Muscle layer of colon (tissue), 2 donors: ENCODE data around the gene KAT2B.

Experiments
- H3K27ac ChIP-seq: one replicate; pipeline ENCODE4 v1.7.0; 2013; ENCODE audit warnings: low read depth, mild to moderate bottlenecking, low read length, moderate library complexity
- H3K27me3 ChIP-seq, 2 donors: one replicate each; pipeline ENCODE4 v1.7.0; 2013; ENCODE audit warnings: low read length in 2 of 2, mild to moderate bottlenecking in 2 of 2; ENCODE audit not compliant: insufficient read depth in 2 of 2, control insufficient read depth in 1 of 2
- H3K36me3 ChIP-seq: one replicate; pipeline ENCODE4 v1.7.0; 2013; ENCODE audit warnings: mild to moderate bottlenecking, low read length; ENCODE audit not compliant: insufficient read depth
- H3K4me1 ChIP-seq: one replicate; pipeline ENCODE4 v1.7.0; 2013; ENCODE audit warnings: mild to moderate bottlenecking, low read length; ENCODE audit not compliant: insufficient read depth
- H3K4me3 ChIP-seq, 2 donors: one replicate each; pipeline ENCODE4 v1.7.0; 2013; ENCODE audit warnings: low read length in 2 of 2, low read depth in 1 of 2, mild to moderate bottlenecking in 1 of 2, moderate library complexity in 1 of 2
- H3K9ac ChIP-seq: one replicate; pipeline ENCODE4 v1.7.0; 2013; ENCODE audit warnings: low read length
- H3K9me3 ChIP-seq: one replicate; pipeline ENCODE4 v1.7.0; 2013; ENCODE audit warnings: mild to moderate bottlenecking, low read length
- donor health status: abdominal sarcoma.
- donor health status: Adenocarcinoma of cecum.

KAT2B gene

DNA sequence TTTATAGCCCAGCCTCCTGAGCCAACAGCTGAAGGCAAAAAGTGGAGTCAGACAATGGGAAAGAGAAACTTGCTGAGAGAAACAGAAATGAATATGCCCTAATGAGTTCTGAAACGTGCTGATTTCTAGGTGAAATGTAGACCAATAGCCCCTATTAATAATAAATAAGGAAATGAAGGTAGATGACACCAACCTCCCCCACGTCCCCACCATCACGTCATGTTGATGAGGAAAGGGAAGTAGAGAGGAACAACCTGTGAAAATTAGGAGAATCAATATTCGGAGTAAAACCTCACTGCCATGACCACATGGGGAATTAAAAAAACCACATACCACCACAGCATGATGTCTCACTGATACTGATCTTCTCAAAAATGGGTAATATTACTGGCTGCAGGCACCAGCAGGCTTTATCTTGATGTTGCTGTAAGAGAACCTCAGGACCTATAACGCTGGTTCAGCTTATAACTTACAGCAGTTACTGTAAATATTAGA is 64.0 kb downstream of the KAT2B start:
- Histone ChIP-seq H3K27me3 (no peaks in the 10 kb centered on the region), H3K9me3 (no peaks in the 10 kb centered on the region), H3K27ac (no peak overlapping the region), H3K36me3 (peaks cover 11% of the 10 kb centered on the region), H3K9ac (no peak overlapping the region), H3K4me1 (no peaks in the 10 kb centered on the region), H3K4me3 (no peak overlapping the region)

- no peak overlapping the region for H3K27ac ChIP-seq
- H3K9me3 ChIP-seq = no peaks in the 10 kb centered on the region
These were observed 65.5 kb downstream of the KAT2B start for GRCh38 chr3:20105513-20106280.

GRCh38 chr3:20107722-20108121 is 67.5 kb downstream of the KAT2B start:
- Histone ChIP-seq H3K4me1 (no peaks in the 10 kb centered on the region), H3K9me3 (no peaks in the 10 kb centered on the region), H3K27ac (no peak overlapping the region), H3K27me3 (no peaks in the 10 kb centered on the region), H3K9ac (no peak overlapping the region), H3K36me3 (peaks cover 13% of the 10 kb centered on the region), H3K4me3 (no peak overlapping the region)

More at GRCh38 chr3:20105513-20106280, 65.5 kb downstream of the KAT2B start:
- Histone ChIP-seq H3K4me1 (no peaks in the 10 kb centered on the region), H3K27me3 (no peaks in the 10 kb centered on the region), H3K9ac (no peak overlapping the region), H3K4me3 (no peak overlapping the region), H3K36me3 (peaks cover 11% of the 10 kb centered on the region)

DNA sequence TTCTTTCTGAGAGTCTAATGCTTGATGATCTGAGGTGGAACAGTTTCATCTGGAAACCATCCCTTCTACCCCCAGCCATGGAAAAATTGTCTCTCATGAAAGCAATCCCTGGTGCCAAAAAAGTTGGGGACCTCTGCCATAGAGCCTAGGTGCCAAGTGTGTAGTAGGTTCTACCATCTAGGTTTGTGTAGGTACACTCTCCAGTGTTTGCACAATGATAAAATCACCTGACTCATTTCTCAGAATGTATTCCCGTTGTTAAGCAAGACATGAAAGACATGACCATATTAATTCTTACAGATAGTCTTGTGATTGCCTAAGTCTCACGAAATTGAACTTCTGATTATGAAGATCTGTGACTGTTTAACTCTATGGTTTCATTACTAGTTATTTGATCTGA is 68.6 kb downstream of the KAT2B start:
- no peak overlapping the region for H3K27ac ChIP-seq
- H3K4me1 ChIP-seq = no peaks in the 10 kb centered on the region
- no peaks in the 10 kb centered on the region for H3K9me3 ChIP-seq
- no peak overlapping the region for H3K9ac ChIP-seq
- no peak overlapping the region for H3K4me3 ChIP-seq
- H3K27me3 ChIP-seq = no peaks in the 10 kb centered on the region
- H3K36me3 ChIP-seq = peaks cover 20% of the 10 kb centered on the region

GRCh38 chr3:20110826-20111225 is 70.6 kb downstream of the KAT2B start:
- Histone ChIP-seq H3K9ac (no peak overlapping the region), H3K27me3 (no peaks in the 10 kb centered on the region), H3K9me3 (no peaks in the 10 kb centered on the region), H3K27ac (no peak overlapping the region), H3K4me3 (no peak overlapping the region), H3K36me3 (peaks cover 20% of the 10 kb centered on the region), H3K4me1 (peaks cover 11% of the 10 kb centered on the region)

DNA sequence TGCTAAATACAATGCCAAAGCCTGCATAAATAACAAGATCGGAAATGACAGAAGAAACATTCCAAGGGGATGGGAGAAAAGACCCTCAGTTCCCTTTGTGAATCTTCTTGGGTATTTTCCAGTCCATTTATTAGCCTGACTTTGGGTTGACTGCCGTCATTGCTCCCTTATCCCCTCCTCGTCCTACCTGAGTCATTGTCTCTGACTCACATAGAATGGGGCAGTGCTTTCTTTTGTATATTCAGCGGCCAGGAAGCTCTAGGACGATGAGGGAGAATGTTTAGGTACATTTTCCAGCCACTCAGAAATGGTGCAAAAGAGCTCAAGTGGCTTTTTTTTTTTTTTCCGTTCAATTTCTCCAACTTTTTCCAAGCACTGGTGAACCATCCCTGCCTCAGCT is 71.6 kb downstream of the KAT2B start:
- Histone ChIP-seq H3K4me1 (peaks cover 11% of the 10 kb centered on the region), H3K36me3 (peaks cover 20% of the 10 kb centered on the region), H3K27ac (no peak overlapping the region), H3K9me3 (no peaks in the 10 kb centered on the region), H3K9ac (no peak overlapping the region), H3K27me3 (no peaks in the 10 kb centered on the region), H3K4me3 (no peak overlapping the region)

GRCh38 chr3:20121088-20121487 is 80.8 kb downstream of the KAT2B start:
- no peak overlapping the region for H3K4me3 ChIP-seq
- H3K27me3 ChIP-seq = no peaks in the 10 kb centered on the region
- no peak overlapping the region for H3K9ac ChIP-seq
- peaks cover 49% of the 10 kb centered on the region for H3K36me3 ChIP-seq
- H3K4me1 ChIP-seq = no peaks in the 10 kb centered on the region
- no peak overlapping the region for H3K27ac ChIP-seq
- no peaks in the 10 kb centered on the region for H3K9me3 ChIP-seq

GRCh38 chr3:20123131-20123652 is 82.9 kb downstream of the KAT2B start:
- Histone ChIP-seq H3K9me3 (no peaks in the 10 kb centered on the region), H3K4me3 (no peak overlapping the region), H3K27me3 (no peaks in the 10 kb centered on the region), H3K27ac (no peak overlapping the region), H3K4me1 (no peaks in the 10 kb centered on the region), H3K9ac (no peak overlapping the region), H3K36me3 (peaks cover 62% of the 10 kb centered on the region)

DNA sequence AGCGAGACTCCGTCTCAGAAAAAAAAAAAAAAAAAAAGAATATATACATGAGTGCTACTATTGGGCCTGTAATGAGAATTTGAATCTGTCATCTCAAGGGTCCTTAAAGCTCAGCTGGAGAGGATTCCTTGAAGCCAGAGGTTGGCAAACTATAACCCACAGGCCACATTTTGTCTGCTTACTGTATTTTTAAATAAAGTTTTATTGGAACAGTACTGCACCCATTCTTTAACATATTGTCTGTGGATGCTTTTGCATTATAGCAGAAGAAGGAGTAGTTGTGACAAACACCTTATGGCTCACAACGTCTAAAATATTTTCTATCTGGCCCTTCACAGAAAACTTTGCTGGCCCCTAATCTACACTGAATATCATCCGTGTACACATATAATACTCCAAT is 85.0 kb downstream of the KAT2B start:
- peaks cover 52% of the 10 kb centered on the region for H3K36me3 ChIP-seq
- no peak overlapping the region for H3K27ac ChIP-seq

DNA sequence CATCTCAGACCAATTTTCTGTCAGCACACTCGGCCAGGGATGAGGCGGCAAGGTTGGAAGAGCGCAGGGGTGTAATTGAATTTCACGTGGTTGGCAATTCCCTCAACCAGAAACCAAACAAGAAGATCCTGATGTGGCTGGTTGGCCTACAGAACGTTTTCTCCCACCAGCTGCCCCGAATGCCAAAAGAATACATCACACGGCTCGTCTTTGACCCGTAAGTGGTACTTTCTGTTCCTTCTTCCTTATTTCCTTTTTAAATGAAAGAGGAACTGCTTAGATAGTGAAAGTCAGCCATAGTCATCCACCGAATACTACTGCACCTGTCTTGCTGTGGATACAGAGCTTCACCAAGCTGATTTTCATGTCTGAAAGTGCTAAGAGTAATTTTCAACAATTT is 85.7 kb downstream of the KAT2B start:
- peaks cover 48% of the 10 kb centered on the region for H3K36me3 ChIP-seq
- H3K4me3 ChIP-seq = no peak overlapping the region
- no peaks in the 10 kb centered on the region for H3K9me3 ChIP-seq
- no peaks in the 10 kb centered on the region for H3K4me1 ChIP-seq
- H3K27ac ChIP-seq = no peak overlapping the region
- H3K9ac ChIP-seq = no peak overlapping the region
- H3K27me3 ChIP-seq = no peaks in the 10 kb centered on the region

More for the DNA sequence above, 85.0 kb downstream of the KAT2B start:
- H3K27me3 ChIP-seq = no peaks in the 10 kb centered on the region
- no peak overlapping the region for H3K4me3 ChIP-seq
- no peaks in the 10 kb centered on the region for H3K4me1 ChIP-seq
- no peaks in the 10 kb centered on the region for H3K9me3 ChIP-seq
- H3K9ac ChIP-seq = no peak overlapping the region

- H3K9me3 ChIP-seq = no peaks in the 10 kb centered on the region
- H3K27me3 ChIP-seq = no peaks in the 10 kb centered on the region
- no peak overlapping the region for H3K4me3 ChIP-seq
- H3K4me1 ChIP-seq = no peaks in the 10 kb centered on the region
- no peak overlapping the region for H3K27ac ChIP-seq
- peaks cover 36% of the 10 kb centered on the region for H3K36me3 ChIP-seq
- no peak overlapping the region for H3K9ac ChIP-seq
These were observed 88.1 kb downstream of the KAT2B start for GRCh38 chr3:20128358-20128757.

DNA sequence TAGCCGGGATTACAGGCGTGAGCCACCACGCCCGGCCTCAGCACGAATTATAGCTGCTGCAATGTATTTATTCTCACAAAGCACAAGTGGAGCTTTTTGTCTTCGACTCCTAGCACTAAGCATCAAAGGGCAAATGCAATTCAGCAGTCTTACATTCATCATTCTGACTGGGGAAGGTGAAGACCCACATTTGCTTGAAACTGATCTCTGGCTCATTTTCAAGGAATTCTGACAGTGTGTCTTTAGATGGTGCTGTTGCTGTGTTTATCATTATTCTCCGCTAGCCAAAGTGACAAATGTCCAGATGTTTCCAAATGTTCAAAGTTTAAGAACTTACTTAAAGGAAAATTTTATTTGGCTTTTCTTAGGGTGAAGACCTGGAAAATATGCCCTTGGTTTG is 89.9 kb downstream of the KAT2B start:
- Histone ChIP-seq H3K36me3 (peaks cover 26% of the 10 kb centered on the region), H3K27me3 (no peaks in the 10 kb centered on the region), H3K9me3 (no peaks in the 10 kb centered on the region), H3K27ac (no peak overlapping the region), H3K4me1 (no peaks in the 10 kb centered on the region), H3K9ac (no peak overlapping the region), H3K4me3 (no peak overlapping the region)
